Lung microvascular endothelial cell (primary cell): ENCODE results near the gene KMT2B. TPM values are rescaled to one million over a fixed set of nuclear protein-coding genes. Genes with fewer than 3 reads are reported as not detected.

ENCODE experiments used
- DNase-seq, 2 donors: peaks; one replicate each; pipeline versions ENCODE4 v3.0.0 to v3.0.0-alpha.2; 2010; ENCODE audit warnings: low read depth in 2 of 2
- total RNA-seq: library from RNA; depleted of rRNA; stranded (reverse); fragments of >200 nt; gene quantifications from 2 replicates; pipeline ENCODE4 v1.2.1, GENCODE V29; 2014

Gene KMT2B
- total RNA-seq, 1 donor from 2014 or later: 4.0 TPM

DNA sequence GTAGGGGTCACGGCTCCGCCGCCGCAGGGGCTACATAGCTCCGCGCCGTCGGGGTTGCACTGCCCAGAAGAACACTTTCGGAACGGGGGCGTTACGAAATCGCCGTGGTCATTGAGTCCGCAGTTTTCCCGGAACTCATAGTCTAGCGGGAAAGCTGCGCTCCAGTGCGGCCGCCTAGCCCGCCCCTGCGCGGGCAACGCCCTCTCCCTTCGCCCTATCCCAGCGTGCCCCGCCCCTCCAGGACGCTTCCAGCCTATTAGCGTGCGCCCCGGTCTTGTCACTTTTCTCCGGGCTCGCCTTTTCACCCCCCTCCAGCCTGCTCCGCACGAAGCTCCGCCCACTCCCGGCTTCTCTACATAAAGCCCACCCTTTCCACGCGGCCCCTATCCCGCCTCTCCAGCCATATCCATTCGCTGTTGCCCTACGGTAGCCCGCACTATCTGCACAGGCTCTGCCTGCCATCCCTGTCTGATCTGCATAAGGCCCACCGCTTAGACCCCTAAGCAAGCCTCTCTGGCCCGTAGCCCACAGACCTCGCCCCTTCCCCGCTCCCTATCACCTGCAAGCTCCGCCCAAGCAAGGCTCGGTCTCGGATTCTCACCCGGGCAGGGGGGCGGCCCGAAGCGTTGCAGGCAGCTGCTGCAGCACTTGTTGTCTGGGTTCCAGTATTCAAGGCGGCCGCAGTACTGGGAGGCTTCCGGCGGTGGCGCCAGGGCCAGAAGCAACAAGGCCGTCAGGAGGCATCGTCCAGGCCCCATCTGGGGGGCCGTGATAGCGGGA, 22.8 kb downstream of the KMT2B start:
- peak; percentile 95 to 97 for DNase-seq

- DNase-seq: no peak
Observed at GRCh38 chr19:35741203-35741515, 23.4 kb downstream of the KMT2B start.

GRCh38 chr19:35742121-35742724, 24.4 kb downstream of the KMT2B start, which contains the start of gene IGFLR1:
TSS of gene IGFLR1 (minus strand) at chr19:35742452. CDS start at chr19:35741180, 1,272 bp downstream.
- DNase-seq: no peak

GRCh38 chr19:35743640-35744429, 26.0 kb downstream of the KMT2B start:
- DNase-seq: no peak

- DNase-seq: peak; percentile 97 to 98
Observed at GRCh38 chr19:35744430-35745327, 26.9 kb downstream of the KMT2B start.

GRCh38 chr19:35745328-35746086, 27.7 kb downstream of the KMT2B start, which contains the start of the genes PSENEN and U2AF1L4:
TSS of gene PSENEN (plus strand) at chr19:35745651. CDS start at chr19:35745931, 280 bp downstream.
TSS of gene U2AF1L4 (minus strand) at chr19:35745418. CDS start at chr19:35745391, 27 bp downstream.
- peak; percentile 100 for DNase-seq

DNA sequence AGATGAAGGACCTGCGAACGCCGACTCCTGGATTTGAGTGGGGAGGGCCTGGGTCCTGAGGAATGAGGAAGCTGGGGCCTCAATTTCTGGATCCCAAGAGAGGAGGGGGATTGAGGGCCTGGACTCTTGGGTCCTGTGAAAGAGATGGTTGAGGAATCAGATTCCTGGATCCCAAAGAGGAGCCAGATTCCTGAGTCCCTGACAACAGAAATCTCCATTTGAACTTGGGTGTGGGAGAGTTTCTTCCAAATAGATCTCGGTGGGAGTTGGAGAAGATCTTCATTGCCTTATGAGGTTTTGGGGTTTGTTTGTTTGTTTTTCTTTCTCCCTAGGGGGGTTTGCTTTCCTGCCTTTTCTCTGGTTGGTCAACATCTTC, 28.3 kb downstream of the KMT2B start:
- no peak for DNase-seq

DNA sequence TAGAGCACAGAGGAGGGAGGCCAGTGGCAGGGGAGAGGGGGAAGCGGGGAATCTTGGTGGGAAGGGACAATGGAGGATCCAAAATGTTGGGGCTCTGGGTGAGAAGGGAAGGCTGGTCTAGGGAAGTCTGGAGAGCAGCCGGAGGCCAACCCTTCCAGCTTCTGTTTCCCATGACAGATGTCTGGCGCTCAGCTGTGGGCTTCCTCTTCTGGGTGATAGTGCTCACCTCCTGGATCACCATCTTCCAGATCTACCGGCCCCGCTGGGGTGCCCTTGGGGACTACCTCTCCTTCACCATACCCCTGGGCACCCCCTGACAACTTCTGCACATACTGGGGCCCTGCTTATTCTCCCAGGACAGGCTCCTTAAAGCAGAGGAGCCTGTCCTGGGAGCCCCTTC, 28.7 kb downstream of the KMT2B start:
- DNase-seq: no peak

DNA sequence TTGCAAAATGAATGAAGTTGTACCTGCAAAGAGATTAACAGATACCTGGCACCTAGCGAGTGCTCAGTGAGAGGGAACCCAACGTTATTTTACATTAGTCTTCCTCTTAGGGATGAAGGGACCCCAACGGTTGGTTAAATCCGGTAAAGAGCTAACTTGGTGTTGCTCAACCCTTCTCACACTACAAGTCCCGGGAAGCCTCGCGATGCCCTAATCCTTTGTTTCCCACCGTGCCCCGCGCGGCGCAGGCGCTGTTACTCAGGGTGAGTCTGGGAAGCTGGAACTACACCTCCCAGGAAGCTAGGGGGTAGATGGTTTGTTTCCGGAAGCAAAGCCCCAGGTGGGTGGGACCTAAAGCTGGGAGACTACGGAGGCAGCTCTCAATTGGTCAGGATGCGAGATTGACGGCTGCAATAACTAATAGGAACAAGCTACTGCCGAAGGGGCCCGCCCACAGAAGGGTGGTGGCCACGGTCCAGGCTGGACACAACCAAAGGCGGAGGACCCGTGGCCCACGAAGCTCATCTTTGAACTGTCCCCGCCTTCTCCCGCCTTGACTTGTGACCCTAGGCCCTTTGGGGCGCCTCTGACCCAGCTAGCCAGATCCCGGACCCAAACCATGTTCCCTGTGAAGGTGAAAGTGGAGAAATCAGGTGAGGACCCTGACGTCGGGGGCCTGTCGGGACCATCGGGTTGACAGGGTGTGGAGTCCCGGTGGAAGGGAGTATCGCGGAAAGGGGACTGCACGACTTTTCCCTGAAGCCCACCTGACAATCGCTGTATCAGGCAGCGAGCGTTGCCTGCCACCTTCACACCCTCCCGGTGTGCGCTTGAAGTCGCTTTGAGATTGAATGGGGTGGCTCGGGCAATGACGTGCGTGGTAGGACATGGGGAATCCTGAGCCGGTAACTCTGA, 30.6 kb downstream of the KMT2B start, which contains the start of gene LIN37:
TSS of gene LIN37 (plus strand) at position 471 of the 915 bp plus-strand sequence. CDS start at position 620, 149 bp downstream.
- peak; percentile 99 to 100 for DNase-seq

DNA sequence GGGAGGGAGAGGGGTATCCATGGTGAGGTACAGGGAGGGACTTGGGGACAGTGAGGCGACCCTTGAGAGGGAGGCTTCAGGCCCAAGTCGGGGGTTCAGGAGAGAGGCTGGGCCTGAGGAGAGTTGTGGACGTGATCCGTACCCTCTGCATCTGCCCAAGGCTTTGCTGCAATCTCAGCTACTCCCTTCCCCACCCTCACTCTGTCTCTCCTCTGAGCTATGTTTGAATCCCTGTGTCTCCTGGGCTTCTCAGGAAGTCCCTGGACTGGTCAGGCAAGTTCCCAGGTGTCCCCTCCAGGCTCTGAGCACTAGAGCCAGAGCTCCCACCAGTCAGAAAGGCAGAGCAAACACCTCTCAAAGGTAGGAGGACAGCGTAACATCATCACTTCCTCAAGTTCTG, 32.4 kb downstream of the KMT2B start:
- no peak for DNase-seq

DNA sequence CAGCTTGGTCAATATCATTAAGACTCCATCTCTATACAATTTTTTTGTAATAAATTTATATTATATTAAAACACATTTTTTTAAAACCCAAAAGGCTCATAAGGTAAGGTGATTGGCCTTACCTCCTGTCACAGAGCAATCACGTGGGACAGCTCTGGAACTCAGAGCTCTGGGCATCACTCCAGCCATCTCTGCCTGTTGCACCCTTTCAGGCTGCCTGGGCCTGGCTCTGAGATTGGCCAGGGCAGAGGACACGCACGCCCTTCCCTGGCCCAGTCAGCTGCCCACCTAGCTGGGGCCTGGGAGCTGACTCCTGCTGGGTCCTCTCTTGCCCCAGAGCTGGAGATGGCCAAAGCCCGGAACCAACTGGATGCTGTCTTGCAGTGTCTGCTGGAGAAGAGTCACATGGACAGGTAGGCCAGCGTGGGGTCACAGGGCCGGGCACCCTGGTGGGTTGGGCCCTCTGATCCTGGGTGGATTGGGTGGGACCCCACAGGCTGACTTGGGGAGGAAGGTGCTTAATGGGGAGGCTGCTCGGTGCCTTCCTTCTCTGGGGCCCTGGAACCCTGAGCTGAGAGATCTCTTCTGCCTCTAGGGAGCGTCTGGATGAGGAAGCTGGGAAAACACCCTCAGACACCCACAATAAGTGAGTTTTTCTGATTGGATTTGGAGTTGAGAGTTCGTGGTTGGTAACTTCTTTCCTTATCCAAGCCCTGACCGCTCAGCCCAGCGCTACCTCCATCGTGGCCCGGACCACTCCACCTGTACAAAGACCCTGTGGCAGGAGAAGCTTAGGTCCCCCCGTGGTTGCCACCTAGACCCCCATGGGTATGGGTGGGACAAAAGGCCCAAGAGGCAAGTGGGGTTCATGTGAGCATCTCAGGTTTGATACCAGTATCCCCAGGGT, 34.3 kb downstream of the KMT2B start:
- DNase-seq: no peak

DNA sequence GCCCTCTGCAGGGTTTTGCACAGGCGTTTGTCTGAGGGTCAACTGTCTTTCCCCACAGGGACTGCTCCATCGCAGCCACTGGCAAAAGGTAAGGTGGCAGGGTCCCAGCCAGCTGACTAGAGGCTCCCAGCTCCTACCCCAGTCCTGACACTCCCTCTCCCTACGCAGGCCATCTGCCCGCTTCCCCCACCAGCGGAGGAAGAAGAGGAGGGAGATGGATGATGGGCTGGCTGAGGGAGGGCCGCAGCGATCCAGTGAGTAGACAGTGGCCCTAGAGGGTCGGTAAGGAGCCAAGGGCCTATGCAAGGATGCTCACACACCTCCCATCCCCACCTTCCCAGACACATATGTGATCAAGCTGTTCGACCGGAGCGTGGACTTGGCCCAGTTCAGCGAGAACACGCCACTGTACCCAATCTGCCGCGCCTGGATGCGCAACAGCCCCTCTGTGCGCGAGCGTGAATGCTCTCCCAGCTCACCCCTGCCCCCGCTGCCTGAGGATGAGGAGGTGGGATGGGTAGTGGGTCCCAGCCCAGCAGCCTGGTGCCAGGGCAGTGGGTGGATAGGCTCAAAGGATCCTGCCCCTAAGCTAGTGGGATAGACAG, 35.0 kb downstream of the KMT2B start:
- DNase-seq: no peak

GRCh38 chr19:35753634-35754369, 36.0 kb downstream of the KMT2B start:
- DNase-seq: no peak

GRCh38 chr19:35754370-35755130, 36.7 kb downstream of the KMT2B start:
- no peak for DNase-seq

GRCh38 chr19:35755131-35755549, 37.3 kb downstream of the KMT2B start:
- no peak for DNase-seq
